Endothelial cell of umbilical vein (primary cell): Measurements from ENCODE around the gene UROC1. TPM values are rescaled to one million over a fixed set of nuclear protein-coding genes. Genes with fewer than 3 reads are reported as not detected.

Experiments
- BruUV-seq: library from RNA; stranded (reverse); fragments of 400-500 nt; replicated peaks from 2 replicates; lab custom pipeline; 2021; lab: Mats Ljungman, UMichigan
- CTCF ChIA-PET: fragments of 300-600, 350-600 bp; sonication (Branson Sonifier 250); formaldehyde crosslinking; loops from one replicate; lab custom pipeline; 2021; ENCODE audit warnings: antibody characterized with exemption, inconsistent platforms; lab: Charles Lee
- POLR2A ChIA-PET: fragments of 300-600, 350-600 bp; sonication (Branson Sonifier 250); formaldehyde crosslinking; loops from one replicate; lab custom pipeline; 2021; ENCODE audit warnings: antibody characterized with exemption, inconsistent platforms; lab: Charles Lee
- DNase-seq: peaks from one replicate; pipeline ENCODE4 v3.0.0-alpha.2; 2011; ENCODE audit warnings: low read depth, low spot score
- FAIRE-seq: peaks from 2 replicates; lab custom pipeline; 2011; peaks lifted over from hg19 to GRCh38; lab: Jason Lieb, UNC
- H2AFZ ChIP-seq: 2 replicates; pipeline ENCODE4 v1.6.0; 2012; ENCODE audit warnings: low read depth, low read length, control low read depth, inconsistent platforms
- H3K27ac ChIP-seq: 2 replicates; pipeline ENCODE4 v1.5.1; 2011; ENCODE audit warnings: low read depth, mild to moderate bottlenecking, control low read depth, low read length, moderate library complexity; ENCODE audit not compliant: insufficient read depth
- H3K27me3 ChIP-seq, 2 experiments: 2 replicates each; pipeline versions ENCODE4 v1.6.0 to v1.6.1; 2011; ENCODE audit warnings: low read length in 2 of 2, mixed read lengths in 1 of 2; ENCODE audit not compliant: control insufficient read depth in 2 of 2, insufficient read depth in 2 of 2
- H3K36me3 ChIP-seq, 2 experiments: 2 replicates in 1 of 2; 3 replicates in 1 of 2; pipeline ENCODE4 v1.5.1; 2011; ENCODE audit warnings: low read length in 2 of 2, mild to moderate bottlenecking in 1 of 2, moderate library complexity in 1 of 2; ENCODE audit not compliant: control insufficient read depth in 2 of 2, insufficient read depth in 2 of 2; ENCODE audit errors: extremely low read depth in 1 of 2
- H3K4me1 ChIP-seq: 3 replicates; pipeline ENCODE4 v1.5.1; 2011; ENCODE audit warnings: mild to moderate bottlenecking, low read length; ENCODE audit not compliant: control insufficient read depth, insufficient read depth; ENCODE audit errors: extremely low read depth
- H3K4me2 ChIP-seq: 2 replicates; pipeline ENCODE4 v1.6.1; 2011; ENCODE audit warnings: low read length, control low read depth, mixed read lengths; ENCODE audit not compliant: insufficient read depth
- H3K4me3 ChIP-seq, 3 experiments: fragments of 200-600 bp in 1 of 3; sonication (generic), shearing (Covaris generic) in 1 of 3; replicated peaks in 1 of 3; 2 replicates each; pipeline ENCODE4 v1.5.1; 2011 to 2016; ENCODE audit warnings: control low read depth in 3 of 3, low read length in 3 of 3, mild to moderate bottlenecking in 2 of 3, inconsistent platforms in 1 of 3, low read depth in 1 of 3, moderate library complexity in 1 of 3; ENCODE audit not compliant: insufficient read depth in 1 of 3
- H3K79me2 ChIP-seq: 2 replicates; pipeline ENCODE4 v1.6.0; 2012; ENCODE audit warnings: low read length, inconsistent platforms; ENCODE audit not compliant: control insufficient read depth, insufficient read depth
- H3K9ac ChIP-seq: replicated peaks from 2 replicates; pipeline ENCODE3; 2011; ENCODE audit warnings: low read length, control low read depth; ENCODE audit not compliant: insufficient read depth; ENCODE audit errors: extremely low read depth
- H3K9me1 ChIP-seq: replicated peaks from 3 replicates; pipeline ENCODE4 v1.6.0; 2011; ENCODE audit warnings: mild to moderate bottlenecking, low read length; ENCODE audit not compliant: control insufficient read depth, insufficient read depth; ENCODE audit errors: extremely low read depth
- H3K9me3 ChIP-seq: replicated peaks from 2 replicates; pipeline ENCODE4 v1.5.1; 2012; ENCODE audit warnings: low read length, inconsistent platforms; ENCODE audit not compliant: control insufficient read depth, insufficient read depth
- H4K20me1 ChIP-seq: replicated peaks from 2 replicates; pipeline ENCODE3; 2011; ENCODE audit warnings: mild to moderate bottlenecking, low read length; ENCODE audit not compliant: control insufficient read depth, insufficient read depth; ENCODE audit errors: extremely low read depth
- EZH2 ChIP-seq: IDR thresholded peaks from 2 replicates; pipeline ENCODE4 v1.6.1; 2012; ENCODE audit warnings: borderline replicate concordance, low read depth, mild to moderate bottlenecking, moderate library complexity, low read length, inconsistent platforms; ENCODE audit not compliant: severe bottlenecking
- FOS ChIP-seq: IDR thresholded peaks from 2 replicates; pipeline ENCODE4 v1.6.1; 2011; ENCODE audit warnings: mild to moderate bottlenecking, low read length, moderate library complexity, borderline replicate concordance; ENCODE audit not compliant: insufficient read depth
- GATA2 ChIP-seq: IDR thresholded peaks from 2 replicates; pipeline ENCODE4 v1.7.0; 2011; ENCODE audit warnings: low read depth, mild to moderate bottlenecking, moderate library complexity, mixed read lengths, low read length; ENCODE audit not compliant: insufficient read length, insufficient read depth
- JUN ChIP-seq: IDR thresholded peaks from 2 replicates; pipeline ENCODE4 v1.6.1; 2011; ENCODE audit warnings: borderline replicate concordance, low read depth; ENCODE audit not compliant: insufficient read length, insufficient read depth
- MAX ChIP-seq: IDR thresholded peaks from 2 replicates; pipeline ENCODE4 v1.6.1; 2011; ENCODE audit not compliant: insufficient read depth, insufficient read length
- MYC ChIP-seq: IDR thresholded peaks from one replicate; pipeline ENCODE4 v1.6.1; 2011; ENCODE audit warnings: mild to moderate bottlenecking, low read depth, low read length
- POLR2A ChIP-seq: IDR thresholded peaks from 2 replicates; pipeline ENCODE4 v1.6.1; 2012; ENCODE audit warnings: low read depth, mild to moderate bottlenecking, control low read depth, low read length
- POLR2AphosphoS5 ChIP-seq: IDR thresholded peaks from 2 replicates; pipeline ENCODE4 v1.6.1; 2012; ENCODE audit warnings: low read depth, mild to moderate bottlenecking, control low read depth, low read length, moderate library complexity; ENCODE audit not compliant: insufficient read depth
- dilution Hi-C: fragments of 300-500 bp; cut with MboI; formaldehyde crosslinking; loops from one replicate; pipeline ENCODE4 v1.15.0; 2019; ENCODE audit warnings: low sequenced_read_pairs; ENCODE audit not compliant: extremely low pct_ligation_motif_present
- intact Hi-C: fragments of 100-400 bp; cut with micrococcal nuclease; formaldehyde crosslinking; loops from one replicate; pipeline ENCODE4 v1.10.0; 2022
- polyA plus RNA-seq, 4 experiments: library from polyadenylated mRNA; depleted of rRNA in 3 of 4; stranded (reverse) in 3 of 4; unstranded in 1 of 4; fragments of >200 nt; gene quantifications; 2 replicates each; pipeline versions ENCODE4 v1.2.1 to v1.2.3, GENCODE V29; 2011 to 2012; ENCODE audit warnings: missing spikeins in 1 of 4
- total RNA-seq: library from RNA; stranded (reverse); gene quantifications from 2 replicates; pipeline ENCODE4 v1.2.3, GENCODE V29; 2021
- TF ChIP-seq, protein P1 (sequence below), 2 donors: IDR thresholded peaks; 1 replicate in 1 of 2; 2 replicates in 1 of 2; pipeline ENCODE4 v1.5.1; 2011; ENCODE audit warnings: low read length in 2 of 2, mild to moderate bottlenecking in 2 of 2, moderate library complexity in 2 of 2, control low read depth in 1 of 2, inconsistent platforms in 1 of 2, low read depth in 1 of 2; ENCODE audit not compliant: insufficient read depth in 1 of 2; ENCODE audit errors: extremely low read depth in 1 of 2

The UROC1 gene
- total and polyA plus RNA-seq, 2 donors (not counting 3 experiments of a cell fraction or from before 2014, with no cell fraction given): not detected

DNA sequence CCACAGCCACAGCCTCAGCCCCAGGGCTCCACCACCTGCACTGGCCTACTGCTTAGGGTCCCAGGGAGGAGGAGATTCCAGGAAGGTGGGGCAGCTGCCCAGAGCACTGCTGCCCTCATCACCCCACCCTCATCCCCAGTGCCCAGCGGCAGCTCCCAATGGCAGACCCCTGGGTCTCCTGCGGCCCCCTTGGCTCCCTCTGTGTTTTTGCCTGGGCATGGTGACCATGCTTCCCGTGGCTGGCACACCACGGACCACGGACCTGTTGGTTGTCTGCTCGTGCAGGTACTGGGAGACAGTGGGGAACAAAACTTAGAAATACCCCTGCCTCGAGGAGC is 9.1 kb upstream of the UROC1 start:
- Histone ChIP-seq H3K9me1 (no peaks in the 10 kb centered on the region), H3K27me3 (peaks cover 13 to 17% of the 10 kb centered on the region in 2 experiments), H3K4me3 (no peak overlapping the region), H3K79me2 (no peaks in the 10 kb centered on the region), H3K9me3 (no peaks in the 10 kb centered on the region), H2AFZ (no peak overlapping the region), H3K36me3 (no peaks in the 10 kb centered on the region), H3K4me2 (no peak overlapping the region), H4K20me1 (no peaks in the 10 kb centered on the region), H3K9ac (no peak overlapping the region), H3K27ac (no peak overlapping the region), H3K4me1 (no peaks in the 10 kb centered on the region)
- no TSS peak for BruUV-seq
- ChIA-PET CTCF (interaction anchor here (0.9 to 1.2 kb wide), 4 partner anchors 11 to 1021 kb away, joined by 3 to 5 read pairs (median 4); no protein-coding TSS in a partner anchor), POLR2A (no interaction called here)
- dilution Hi-C loops (no loop called here), intact Hi-C loops (loop anchor here (10.0 kb wide), 1 partner anchor 478 kb away; no protein-coding TSS in a partner anchor)
- no peak for FAIRE-seq
- TF ChIP-seq MAX (no peak), JUN (no peak), MYC (no peak), FOS (no peak), EZH2 (no peak), POLR2A (no peak), GATA2 (no peak), POLR2AphosphoS5 (no peak)
- TF ChIP-seq, protein P1, sequence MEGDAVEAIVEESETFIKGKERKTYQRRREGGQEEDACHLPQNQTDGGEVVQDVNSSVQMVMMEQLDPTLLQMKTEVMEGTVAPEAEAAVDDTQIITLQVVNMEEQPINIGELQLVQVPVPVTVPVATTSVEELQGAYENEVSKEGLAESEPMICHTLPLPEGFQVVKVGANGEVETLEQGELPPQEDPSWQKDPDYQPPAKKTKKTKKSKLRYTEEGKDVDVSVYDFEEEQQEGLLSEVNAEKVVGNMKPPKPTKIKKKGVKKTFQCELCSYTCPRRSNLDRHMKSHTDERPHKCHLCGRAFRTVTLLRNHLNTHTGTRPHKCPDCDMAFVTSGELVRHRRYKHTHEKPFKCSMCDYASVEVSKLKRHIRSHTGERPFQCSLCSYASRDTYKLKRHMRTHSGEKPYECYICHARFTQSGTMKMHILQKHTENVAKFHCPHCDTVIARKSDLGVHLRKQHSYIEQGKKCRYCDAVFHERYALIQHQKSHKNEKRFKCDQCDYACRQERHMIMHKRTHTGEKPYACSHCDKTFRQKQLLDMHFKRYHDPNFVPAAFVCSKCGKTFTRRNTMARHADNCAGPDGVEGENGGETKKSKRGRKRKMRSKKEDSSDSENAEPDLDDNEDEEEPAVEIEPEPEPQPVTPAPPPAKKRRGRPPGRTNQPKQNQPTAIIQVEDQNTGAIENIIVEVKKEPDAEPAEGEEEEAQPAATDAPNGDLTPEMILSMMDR (IDR thresholded peaks at IDR 0.05; ENCODE audit: extremely low read depth in 1 of 2, insufficient read depth in 1 of 2, low read depth in 1 of 2, low read length in 2 of 2): no peak
- no peak for DNase-seq
